NB4 (cell line): Measurements from ENCODE around the gene DGKG.

Experiments
- DNase-seq: peaks from one replicate; pipeline ENCODE4 v3.0.0; 2010; ENCODE audit warnings: low read depth
- H3K4me3 ChIP-seq: one replicate; pipeline ENCODE4 v1.5.1; 2011; ENCODE audit warnings: mild to moderate bottlenecking, low read depth, low read length, moderate library complexity
- MAX ChIP-seq: IDR thresholded peaks from 2 replicates; pipeline ENCODE4 v1.6.1; 2011; ENCODE audit warnings: low read depth, low read length
- MYC ChIP-seq: IDR thresholded peaks from 2 replicates; pipeline ENCODE4 v1.6.1; 2011; ENCODE audit warnings: low read depth, low read length
- POLR2A ChIP-seq: IDR thresholded peaks from 2 replicates; pipeline ENCODE4 v1.6.1; 2011; ENCODE audit warnings: mild to moderate bottlenecking; ENCODE audit not compliant: insufficient read length; ENCODE audit errors: extremely low read depth
- TF ChIP-seq, protein P1 (sequence below): IDR thresholded peaks from one replicate; pipeline ENCODE4 v1.5.1; 2012; ENCODE audit warnings: low read depth, low read length

Gene DGKG

GRCh38 chr3:186172353-186172752, 189.7 kb downstream of the DGKG start:
- H3K4me3 ChIP-seq, result no peak overlapping the region
- TF ChIP-seq, protein P1, sequence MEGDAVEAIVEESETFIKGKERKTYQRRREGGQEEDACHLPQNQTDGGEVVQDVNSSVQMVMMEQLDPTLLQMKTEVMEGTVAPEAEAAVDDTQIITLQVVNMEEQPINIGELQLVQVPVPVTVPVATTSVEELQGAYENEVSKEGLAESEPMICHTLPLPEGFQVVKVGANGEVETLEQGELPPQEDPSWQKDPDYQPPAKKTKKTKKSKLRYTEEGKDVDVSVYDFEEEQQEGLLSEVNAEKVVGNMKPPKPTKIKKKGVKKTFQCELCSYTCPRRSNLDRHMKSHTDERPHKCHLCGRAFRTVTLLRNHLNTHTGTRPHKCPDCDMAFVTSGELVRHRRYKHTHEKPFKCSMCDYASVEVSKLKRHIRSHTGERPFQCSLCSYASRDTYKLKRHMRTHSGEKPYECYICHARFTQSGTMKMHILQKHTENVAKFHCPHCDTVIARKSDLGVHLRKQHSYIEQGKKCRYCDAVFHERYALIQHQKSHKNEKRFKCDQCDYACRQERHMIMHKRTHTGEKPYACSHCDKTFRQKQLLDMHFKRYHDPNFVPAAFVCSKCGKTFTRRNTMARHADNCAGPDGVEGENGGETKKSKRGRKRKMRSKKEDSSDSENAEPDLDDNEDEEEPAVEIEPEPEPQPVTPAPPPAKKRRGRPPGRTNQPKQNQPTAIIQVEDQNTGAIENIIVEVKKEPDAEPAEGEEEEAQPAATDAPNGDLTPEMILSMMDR, result no peak
- DNase-seq, result no peak

DNA sequence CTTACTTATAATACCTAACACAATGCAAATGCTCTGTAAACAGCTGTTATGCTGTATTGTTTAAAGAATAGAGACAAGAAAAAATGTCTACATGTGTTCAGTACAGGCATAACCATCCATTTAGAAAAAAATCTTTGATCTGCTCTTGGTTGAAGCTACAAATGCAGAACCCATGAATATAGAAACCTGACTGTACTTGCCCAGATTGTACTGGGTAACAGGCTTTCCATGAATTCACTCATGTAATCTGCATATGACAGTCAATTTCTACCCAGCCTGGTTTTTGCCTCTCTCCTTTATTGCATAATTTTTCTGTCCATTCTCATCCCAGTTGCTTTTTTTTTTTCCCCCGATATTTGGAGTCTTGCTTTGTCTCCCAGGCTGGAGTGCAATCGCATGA, 190.5 kb downstream of the DGKG start:
- H3K4me3 ChIP-seq, result no peak overlapping the region
- no peak for TF ChIP-seq POLR2A
- no peak for TF ChIP-seq MAX
- no peak for TF ChIP-seq MYC
- TF ChIP-seq, protein P1, result no peak
- DNase-seq, result no peak

- TF ChIP-seq MYC (no peak), POLR2A (no peak), MAX (no peak)
- TF ChIP-seq, protein P1, result no peak
- H3K4me3 ChIP-seq, result no peak overlapping the region
- no peak for DNase-seq
Observed at GRCh38 chr3:186170516-186170915, 191.5 kb downstream of the DGKG start.

DNA sequence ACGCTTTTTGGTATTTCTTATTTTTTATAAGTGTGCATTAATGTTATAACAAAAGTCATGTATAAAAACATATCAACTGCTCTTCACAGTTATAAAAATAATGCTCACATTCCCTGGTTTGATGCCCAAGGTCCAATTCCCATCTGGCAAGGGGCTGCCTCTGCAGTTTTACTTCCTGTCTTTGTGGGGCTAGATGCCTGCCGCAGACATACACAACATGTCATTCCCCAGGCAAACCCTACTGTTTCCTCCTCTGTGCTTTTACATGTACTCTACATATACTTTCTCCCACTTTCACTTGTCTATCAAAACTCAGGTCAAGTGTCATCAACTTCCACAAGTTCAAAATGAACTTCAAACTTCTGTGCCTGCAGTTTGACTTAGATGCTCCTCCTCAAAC, 192.7 kb downstream of the DGKG start:
- TF ChIP-seq, protein P1, result no peak
- TF ChIP-seq MAX (no peak), MYC (no peak), POLR2A (no peak)
- no peak overlapping the region for H3K4me3 ChIP-seq
- DNase-seq, result no peak

DNA sequence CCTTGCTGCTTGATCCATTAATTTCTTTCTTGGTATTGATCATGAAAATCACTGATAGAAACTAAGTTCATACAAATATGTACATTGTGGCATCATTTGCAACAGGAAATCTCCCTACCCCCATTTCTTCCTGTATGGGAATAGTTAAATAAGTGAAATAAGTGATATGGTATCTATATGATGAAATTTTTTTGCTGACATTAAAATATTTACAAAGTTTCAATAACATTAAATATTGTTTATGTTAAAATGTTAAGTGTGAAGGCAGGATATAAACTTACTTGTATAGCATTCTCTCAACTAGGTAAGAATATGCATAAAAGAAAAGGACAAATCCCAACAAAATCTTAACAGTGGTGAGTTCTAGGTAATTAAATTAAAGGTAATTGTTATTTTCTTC, 193.1 kb downstream of the DGKG start:
- TF ChIP-seq, protein P1, result no peak
- TF ChIP-seq MYC (no peak), POLR2A (no peak), MAX (no peak)
- no peak overlapping the region for H3K4me3 ChIP-seq
- DNase-seq, result no peak

DNA sequence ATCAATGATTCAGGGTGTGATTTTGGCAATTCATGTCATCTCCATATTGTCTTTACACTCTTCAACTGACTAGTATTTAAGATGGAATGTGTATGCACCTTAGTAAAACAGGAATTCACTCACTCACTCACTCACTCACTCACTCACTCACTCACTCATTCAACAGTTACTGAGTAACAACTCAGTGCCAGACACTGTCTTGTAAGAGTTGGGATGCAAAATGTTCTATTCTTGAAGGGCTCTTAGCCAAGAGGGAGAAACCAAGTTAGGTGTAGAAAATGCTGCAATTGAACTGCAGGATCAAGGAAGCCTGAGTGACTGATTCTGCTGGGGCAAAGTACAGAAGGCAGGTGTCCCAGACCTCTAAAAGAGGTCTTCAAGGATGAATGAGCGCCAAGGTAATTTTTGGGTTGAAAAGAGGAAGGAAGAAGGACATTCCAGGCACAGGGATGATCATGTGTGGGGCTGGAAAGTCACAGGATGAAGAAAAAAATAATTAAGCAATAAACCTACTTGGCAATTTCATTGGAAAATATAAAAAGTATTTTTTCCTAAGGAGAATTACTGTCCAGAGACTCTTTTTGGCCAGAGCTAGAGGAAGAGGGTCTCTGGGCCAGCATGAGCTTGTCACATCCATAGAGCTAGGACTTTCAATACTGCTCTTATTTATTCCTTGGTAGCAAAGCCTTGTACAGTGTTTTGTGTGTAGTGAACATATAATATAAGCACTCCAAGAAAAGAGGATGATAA, 194.2 kb downstream of the DGKG start:
- TF ChIP-seq MAX (no peak), MYC (no peak), POLR2A (no peak)
- TF ChIP-seq, protein P1, result no peak
- no peak overlapping the region for H3K4me3 ChIP-seq
- no peak for DNase-seq
